ENCODE data around the gene DUSP9. TPM values are rescaled to one million over a fixed set of nuclear protein-coding genes. Genes with fewer than 3 reads are reported as not detected.

DUSP9 gene
- total and polyA plus RNA-seq, 2 experiments from 2014 or later, result 75.5 to 86.2 TPM

- Histone ChIP-seq H3K4me1 (ENCODE audit: insufficient read depth) (peaks cover 7% of the 10 kb centered on the region), H3K79me2 (no peaks in the 10 kb centered on the region), H3K27ac (no peak overlapping the region), H3K36me3 (replicated peaks; ENCODE audit: insufficient read depth, low read depth) (no peaks in the 10 kb centered on the region), H2AFZ (no peak overlapping the region), H4K20me1 (ENCODE audit: insufficient read depth, poor library complexity, severe bottlenecking) (no peaks in the 10 kb centered on the region), H3K27me3 (no peaks in the 10 kb centered on the region), H3K9me2 (replicated peaks; ENCODE audit: insufficient read depth) (no peaks in the 10 kb centered on the region), H3K9me3 (ENCODE audit: low read depth) (no peaks in the 10 kb centered on the region), H3K4me3 (no peak overlapping the region), H3K4me2 (no peak overlapping the region)
- TF ChIP-seq, protein P1, sequence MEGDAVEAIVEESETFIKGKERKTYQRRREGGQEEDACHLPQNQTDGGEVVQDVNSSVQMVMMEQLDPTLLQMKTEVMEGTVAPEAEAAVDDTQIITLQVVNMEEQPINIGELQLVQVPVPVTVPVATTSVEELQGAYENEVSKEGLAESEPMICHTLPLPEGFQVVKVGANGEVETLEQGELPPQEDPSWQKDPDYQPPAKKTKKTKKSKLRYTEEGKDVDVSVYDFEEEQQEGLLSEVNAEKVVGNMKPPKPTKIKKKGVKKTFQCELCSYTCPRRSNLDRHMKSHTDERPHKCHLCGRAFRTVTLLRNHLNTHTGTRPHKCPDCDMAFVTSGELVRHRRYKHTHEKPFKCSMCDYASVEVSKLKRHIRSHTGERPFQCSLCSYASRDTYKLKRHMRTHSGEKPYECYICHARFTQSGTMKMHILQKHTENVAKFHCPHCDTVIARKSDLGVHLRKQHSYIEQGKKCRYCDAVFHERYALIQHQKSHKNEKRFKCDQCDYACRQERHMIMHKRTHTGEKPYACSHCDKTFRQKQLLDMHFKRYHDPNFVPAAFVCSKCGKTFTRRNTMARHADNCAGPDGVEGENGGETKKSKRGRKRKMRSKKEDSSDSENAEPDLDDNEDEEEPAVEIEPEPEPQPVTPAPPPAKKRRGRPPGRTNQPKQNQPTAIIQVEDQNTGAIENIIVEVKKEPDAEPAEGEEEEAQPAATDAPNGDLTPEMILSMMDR (IDR thresholded peaks at IDR 0.05; ENCODE audit: poor library complexity), result no peak
- TF ChIP-seq EZH2 (IDR thresholded peaks at IDR 0.05; ENCODE audit: borderline replicate concordance), result no peak
- no peak for TF ChIP-seq EZH2phosphoT487 (IDR thresholded peaks at IDR 0.05; ENCODE audit: low read depth, severe bottlenecking, unreplicated experiment)
- peak; percentile 11 for DNase-seq (ENCODE audit: low spot score)
- WGBS (ENCODE audit: low lambda C conversion rate, missing lambda C conversion rate), result 81% methylated on average over 26 of the region's 27 CpGs
These were observed 9.6 kb upstream of the DUSP9 start for GRCh38 chrX:153637121-153638040.

GRCh38 chrX:153638041-153638371 lies 9.0 kb upstream of the DUSP9 start:
- Histone ChIP-seq H3K27ac (no peak overlapping the region), H3K4me1 (ENCODE audit: insufficient read depth) (peaks cover 7% of the 10 kb centered on the region), H3K9me3 (ENCODE audit: low read depth) (no peaks in the 10 kb centered on the region), H3K79me2 (no peaks in the 10 kb centered on the region), H4K20me1 (ENCODE audit: insufficient read depth, poor library complexity, severe bottlenecking) (no peaks in the 10 kb centered on the region), H3K9me2 (replicated peaks; ENCODE audit: insufficient read depth) (no peaks in the 10 kb centered on the region), H3K4me3 (no peak overlapping the region), H3K36me3 (replicated peaks; ENCODE audit: insufficient read depth, low read depth) (no peaks in the 10 kb centered on the region), H3K4me2 (no peak overlapping the region), H2AFZ (no peak overlapping the region), H3K27me3 (no peaks in the 10 kb centered on the region)
- no peak for DNase-seq (ENCODE audit: low spot score)
- TF ChIP-seq EZH2 (IDR thresholded peaks at IDR 0.05; ENCODE audit: borderline replicate concordance) (no peak), EZH2phosphoT487 (IDR thresholded peaks at IDR 0.05; ENCODE audit: low read depth, severe bottlenecking, unreplicated experiment) (no peak)
- TF ChIP-seq, protein P1 (IDR thresholded peaks at IDR 0.05; ENCODE audit: poor library complexity), result no peak
- WGBS (ENCODE audit: low lambda C conversion rate, missing lambda C conversion rate), result 74% methylated on average over 5 of the region's 6 CpGs

DNA sequence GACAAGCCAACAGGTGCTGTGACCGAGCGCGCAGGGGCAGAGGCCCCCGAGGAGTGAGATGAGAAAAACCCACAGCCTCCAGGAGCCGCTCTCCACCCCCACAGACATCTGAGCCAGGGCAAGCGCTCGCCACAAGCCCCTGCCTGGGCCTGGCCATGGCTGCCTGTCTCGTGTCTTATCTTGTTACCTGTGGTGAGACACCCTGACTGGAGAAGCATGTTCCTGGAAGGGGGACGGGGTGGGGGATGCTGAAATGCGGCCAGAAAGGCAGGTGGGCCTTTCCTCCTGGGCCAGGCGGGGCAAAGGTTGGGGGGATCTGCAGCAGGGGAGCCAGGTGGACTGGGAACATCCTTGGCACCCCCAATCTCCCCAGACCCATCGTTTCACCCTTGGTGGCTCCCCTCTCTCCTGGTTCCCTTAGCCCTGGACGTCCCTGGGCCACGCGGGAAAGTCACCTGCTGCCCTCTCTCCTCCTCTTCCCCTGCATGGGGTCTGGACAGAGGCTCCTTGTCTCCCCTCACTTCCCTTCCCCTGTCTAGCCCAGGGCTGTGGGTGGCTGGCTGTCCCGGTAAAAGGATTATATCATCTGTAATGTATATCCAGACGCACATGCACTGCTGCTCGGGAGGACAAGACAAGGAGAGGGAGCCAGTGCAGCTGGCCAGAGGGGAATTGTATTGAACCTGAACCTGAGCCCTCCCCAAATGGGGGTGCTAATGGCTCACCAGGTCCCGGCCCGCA lies 8.4 kb upstream of the DUSP9 start:
- Histone ChIP-seq H3K4me1 (ENCODE audit: insufficient read depth) (peaks cover 7% of the 10 kb centered on the region), H3K4me3 (no peak overlapping the region), H3K9me2 (replicated peaks; ENCODE audit: insufficient read depth) (no peaks in the 10 kb centered on the region), H3K9me3 (ENCODE audit: low read depth) (no peaks in the 10 kb centered on the region), H2AFZ (no peak overlapping the region), H3K27ac (no peak overlapping the region), H3K4me2 (no peak overlapping the region), H3K27me3 (no peaks in the 10 kb centered on the region), H3K36me3 (replicated peaks; ENCODE audit: insufficient read depth, low read depth) (no peaks in the 10 kb centered on the region), H3K79me2 (no peaks in the 10 kb centered on the region), H4K20me1 (ENCODE audit: insufficient read depth, poor library complexity, severe bottlenecking) (no peaks in the 10 kb centered on the region)
- TF ChIP-seq, protein P1 (IDR thresholded peaks at IDR 0.05; ENCODE audit: poor library complexity), result no peak
- TF ChIP-seq EZH2phosphoT487 (IDR thresholded peaks at IDR 0.05; ENCODE audit: low read depth, severe bottlenecking, unreplicated experiment) (no peak), EZH2 (IDR thresholded peaks at IDR 0.05; ENCODE audit: borderline replicate concordance) (no peak)
- WGBS (ENCODE audit: low lambda C conversion rate, missing lambda C conversion rate), result 80% methylated on average over 20 of the region's 20 CpGs
- peak; percentile 8 for DNase-seq (ENCODE audit: low spot score)
